ENCODE measurements around the gene MYO7B. TPM values are rescaled to one million over a fixed set of nuclear protein-coding genes. Genes with fewer than 3 reads are reported as not detected.

MYO7B gene
- total RNA-seq, 2 experiments from 2014 or later, result 3.3 TPM; not detected in 1

DNA sequence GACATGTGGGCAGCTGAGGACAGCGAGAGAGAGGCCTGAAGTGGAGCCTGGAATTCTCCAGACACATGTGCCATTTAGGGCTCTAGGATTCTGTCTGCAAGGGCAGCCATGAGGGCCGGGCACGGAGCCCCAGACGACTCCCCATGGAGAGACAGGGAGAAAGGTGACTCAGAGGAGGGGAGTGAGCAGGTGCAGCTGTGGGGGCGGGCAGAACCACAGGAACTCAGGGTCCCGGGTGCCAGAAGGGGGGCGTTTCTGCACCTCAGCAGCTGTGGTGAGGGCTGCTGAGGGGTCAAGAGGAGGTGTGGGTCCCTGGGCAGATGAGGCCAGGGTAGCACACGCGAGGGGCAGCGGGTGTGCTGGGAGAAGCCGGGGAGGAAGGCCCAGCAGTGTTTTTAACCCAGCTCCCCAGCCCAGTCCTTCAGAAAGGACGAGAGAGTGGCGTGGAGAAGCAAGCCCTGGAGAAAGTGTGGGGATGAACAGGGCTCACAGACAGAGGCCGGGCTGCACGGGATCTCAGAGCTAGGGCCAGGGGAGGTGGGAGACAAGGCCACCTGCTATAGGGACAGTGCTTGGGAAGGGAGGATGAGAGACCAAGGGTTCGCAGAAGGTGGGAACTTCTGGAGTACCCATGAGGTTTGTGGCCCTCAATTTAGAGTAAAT lies 118.1 kb downstream of the MYO7B start:
- POLR2A ChIA-PET, result interaction anchor here (0.7 to 1.7 kb wide), 2 partner anchors 14 to 23 kb away, joined by 3 to 4 read pairs; no protein-coding TSS in a partner anchor
- no TSS peak for BruUV-seq (replicated peaks)
- no peak for DNase-seq (ENCODE audit: low spot score)

DNA sequence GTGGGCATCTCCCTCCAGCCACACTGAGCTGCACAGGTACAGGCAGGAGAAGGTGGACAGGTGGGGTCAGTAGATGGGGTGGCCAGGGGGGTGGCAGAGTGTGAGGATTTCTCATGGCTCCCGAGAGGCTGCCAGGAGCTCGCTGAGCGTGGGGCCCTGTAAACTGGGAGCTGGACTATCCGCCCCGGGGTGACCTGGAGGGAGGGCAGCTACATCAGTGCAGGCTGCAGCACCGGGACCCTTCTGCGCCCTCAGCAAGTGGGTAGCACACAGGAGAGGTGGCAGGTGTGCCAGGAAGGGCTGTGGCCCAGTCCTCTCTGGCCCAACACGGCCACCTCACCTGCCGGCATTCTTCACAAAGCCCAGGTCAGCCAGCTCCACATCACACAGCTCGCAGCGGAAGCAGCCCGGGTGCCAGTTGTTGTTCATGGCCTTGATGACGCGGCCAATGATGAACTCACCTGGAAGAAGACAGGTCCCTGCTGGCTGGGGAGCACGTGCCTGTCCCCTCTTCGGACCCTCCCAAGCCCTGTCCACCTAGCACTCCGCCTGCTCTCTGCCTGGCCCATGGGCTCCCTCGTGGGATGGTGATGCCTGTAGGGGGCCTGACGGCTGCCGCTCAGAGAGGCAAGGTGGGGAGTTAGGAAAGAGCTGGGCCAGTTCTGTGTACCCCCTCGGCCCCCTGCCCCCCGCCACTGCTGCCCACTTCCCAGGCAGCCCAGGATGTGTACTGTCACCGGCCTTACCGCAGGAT lies 118.8 kb downstream of the MYO7B start:
- Histone ChIP-seq H3K36me3 (ENCODE audit: insufficient read depth, low read length) (no peaks in the 10 kb centered on the region), H4K20me1 (ENCODE audit: insufficient read depth, low read length) (no peaks in the 10 kb centered on the region), H3K4me3 (ENCODE audit: low read depth, low read length, poor library complexity, severe bottlenecking) (no peak overlapping the region), H3K79me2 (ENCODE audit: insufficient read depth, low read depth, low read length) (no peaks in the 10 kb centered on the region), H3K4me1 (ENCODE audit: insufficient read depth, low read length, poor library complexity, severe bottlenecking) (no peaks in the 10 kb centered on the region), H2AFZ (ENCODE audit: low read length) (no peak overlapping the region), H3K4me2 (ENCODE audit: low read length) (no peak overlapping the region), H3K27ac (ENCODE audit: low read depth, low read length, poor library complexity, severe bottlenecking) (no peak overlapping the region), H3K9me2 (ENCODE audit: insufficient read depth, low read length) (no peaks in the 10 kb centered on the region), H3K9me3 (ENCODE audit: low read length) (no peaks in the 10 kb centered on the region)
- CTCF ChIA-PET (ENCODE audit: unreplicated experiment), result no interaction called here
- POLR2A ChIA-PET, result no interaction called here
- TF ChIP-seq, protein P1, sequence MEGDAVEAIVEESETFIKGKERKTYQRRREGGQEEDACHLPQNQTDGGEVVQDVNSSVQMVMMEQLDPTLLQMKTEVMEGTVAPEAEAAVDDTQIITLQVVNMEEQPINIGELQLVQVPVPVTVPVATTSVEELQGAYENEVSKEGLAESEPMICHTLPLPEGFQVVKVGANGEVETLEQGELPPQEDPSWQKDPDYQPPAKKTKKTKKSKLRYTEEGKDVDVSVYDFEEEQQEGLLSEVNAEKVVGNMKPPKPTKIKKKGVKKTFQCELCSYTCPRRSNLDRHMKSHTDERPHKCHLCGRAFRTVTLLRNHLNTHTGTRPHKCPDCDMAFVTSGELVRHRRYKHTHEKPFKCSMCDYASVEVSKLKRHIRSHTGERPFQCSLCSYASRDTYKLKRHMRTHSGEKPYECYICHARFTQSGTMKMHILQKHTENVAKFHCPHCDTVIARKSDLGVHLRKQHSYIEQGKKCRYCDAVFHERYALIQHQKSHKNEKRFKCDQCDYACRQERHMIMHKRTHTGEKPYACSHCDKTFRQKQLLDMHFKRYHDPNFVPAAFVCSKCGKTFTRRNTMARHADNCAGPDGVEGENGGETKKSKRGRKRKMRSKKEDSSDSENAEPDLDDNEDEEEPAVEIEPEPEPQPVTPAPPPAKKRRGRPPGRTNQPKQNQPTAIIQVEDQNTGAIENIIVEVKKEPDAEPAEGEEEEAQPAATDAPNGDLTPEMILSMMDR (conservative IDR thresholded peaks at IDR 0.05; ENCODE audit: low read length), result no peak
- TF ChIP-seq EZH2phosphoT487 (IDR thresholded peaks at IDR 0.05; ENCODE audit: borderline replicate concordance, low read depth, low read length), result no peak
- intact Hi-C loops (cut with micrococcal nuclease; ENCODE audit: unreplicated experiment), result no loop called here
- DNase-seq (ENCODE audit: low spot score), result no peak
- BruUV-seq (replicated peaks), result no TSS peak

More for the DNA sequence above, 118.1 kb downstream of the MYO7B start:
- CTCF ChIA-PET (ENCODE audit: unreplicated experiment), result no interaction called here
- intact Hi-C loops (cut with micrococcal nuclease; ENCODE audit: unreplicated experiment), result no loop called here
- Histone ChIP-seq H3K9me3 (ENCODE audit: low read length) (no peaks in the 10 kb centered on the region), H3K4me1 (ENCODE audit: insufficient read depth, low read length, poor library complexity, severe bottlenecking) (no peaks in the 10 kb centered on the region), H4K20me1 (ENCODE audit: insufficient read depth, low read length) (no peaks in the 10 kb centered on the region), H3K4me2 (ENCODE audit: low read length) (no peak overlapping the region), H3K79me2 (ENCODE audit: insufficient read depth, low read depth, low read length) (no peaks in the 10 kb centered on the region), H3K9me2 (ENCODE audit: insufficient read depth, low read length) (no peaks in the 10 kb centered on the region), H3K4me3 (ENCODE audit: low read depth, low read length, poor library complexity, severe bottlenecking) (no peak overlapping the region), H3K36me3 (ENCODE audit: insufficient read depth, low read length) (no peaks in the 10 kb centered on the region), H2AFZ (ENCODE audit: low read length) (no peak overlapping the region), H3K27ac (ENCODE audit: low read depth, low read length, poor library complexity, severe bottlenecking) (no peak overlapping the region)
- TF ChIP-seq, protein P1 (conservative IDR thresholded peaks at IDR 0.05; ENCODE audit: low read length), result no peak
- TF ChIP-seq EZH2phosphoT487 (IDR thresholded peaks at IDR 0.05; ENCODE audit: borderline replicate concordance, low read depth, low read length), result no peak

DNA sequence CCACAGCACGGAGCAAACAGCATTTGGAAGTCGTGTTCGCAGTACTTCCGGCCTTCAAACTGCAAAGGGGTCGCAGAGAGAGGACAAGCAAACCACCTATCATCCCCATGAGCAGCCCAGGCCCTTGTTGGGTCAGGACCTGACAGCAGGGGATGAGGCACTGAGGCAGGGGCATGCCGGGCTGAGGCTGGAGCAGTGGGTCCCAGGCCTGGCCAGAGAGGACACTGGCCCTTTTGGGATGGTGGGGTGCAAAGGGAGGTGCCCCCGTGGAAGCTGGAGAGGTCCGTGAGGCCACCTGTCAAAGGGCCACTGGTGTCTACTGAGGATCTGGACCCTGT lies 119.3 kb downstream of the MYO7B start:
- BruUV-seq (replicated peaks), result no TSS peak
- CTCF ChIA-PET (ENCODE audit: unreplicated experiment), result no interaction called here

More for the DNA sequence above, 119.3 kb downstream of the MYO7B start:
- no peak for TF ChIP-seq EZH2phosphoT487 (IDR thresholded peaks at IDR 0.05; ENCODE audit: borderline replicate concordance, low read depth, low read length)
- TF ChIP-seq, protein P1 (conservative IDR thresholded peaks at IDR 0.05; ENCODE audit: low read length), result no peak
- no peak for DNase-seq (ENCODE audit: low spot score)
- intact Hi-C loops (cut with micrococcal nuclease; ENCODE audit: unreplicated experiment), result no loop called here
- Histone ChIP-seq H4K20me1 (ENCODE audit: insufficient read depth, low read length) (no peaks in the 10 kb centered on the region), H3K4me1 (ENCODE audit: insufficient read depth, low read length, poor library complexity, severe bottlenecking) (no peaks in the 10 kb centered on the region), H3K36me3 (ENCODE audit: insufficient read depth, low read length) (no peaks in the 10 kb centered on the region), H3K79me2 (ENCODE audit: insufficient read depth, low read depth, low read length) (no peaks in the 10 kb centered on the region), H3K9me2 (ENCODE audit: insufficient read depth, low read length) (no peaks in the 10 kb centered on the region), H3K4me2 (ENCODE audit: low read length) (no peak overlapping the region), H3K27ac (ENCODE audit: low read depth, low read length, poor library complexity, severe bottlenecking) (no peak overlapping the region), H3K4me3 (ENCODE audit: low read depth, low read length, poor library complexity, severe bottlenecking) (no peak overlapping the region), H3K9me3 (ENCODE audit: low read length) (no peaks in the 10 kb centered on the region; the same call in 1 of the 2 replicates), H2AFZ (ENCODE audit: low read length) (no peak overlapping the region)
- POLR2A ChIA-PET, result no interaction called here
